ENCODE measurements around the gene MTHFD1L.
"Not testable (repeated sequence)": the region's sequence is repeated elsewhere in the genome, so short reads cannot be mapped to it uniquely, and the experiment has no call there.

Gene MTHFD1L

DNA sequence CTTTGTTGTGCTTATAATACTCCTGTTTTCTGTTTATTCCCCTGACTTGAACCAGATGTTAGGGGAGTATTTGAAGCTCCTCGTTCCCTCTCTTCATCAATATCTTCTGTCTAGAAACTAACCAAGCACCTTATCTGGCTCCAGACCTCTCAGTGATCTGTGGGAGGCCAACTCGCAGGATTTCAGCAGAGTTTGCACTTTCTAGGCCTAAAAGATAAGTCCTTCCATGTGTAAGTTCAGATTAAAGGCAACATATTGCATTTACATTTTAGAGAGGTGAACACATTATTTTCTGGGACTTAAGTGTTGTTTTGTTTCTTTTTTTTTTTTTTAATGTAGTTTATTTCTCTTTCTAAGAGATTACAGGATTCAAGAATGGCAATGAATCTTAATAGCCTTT lies 234.8 kb downstream of the MTHFD1L start:
- no peak for DNase-seq

DNA sequence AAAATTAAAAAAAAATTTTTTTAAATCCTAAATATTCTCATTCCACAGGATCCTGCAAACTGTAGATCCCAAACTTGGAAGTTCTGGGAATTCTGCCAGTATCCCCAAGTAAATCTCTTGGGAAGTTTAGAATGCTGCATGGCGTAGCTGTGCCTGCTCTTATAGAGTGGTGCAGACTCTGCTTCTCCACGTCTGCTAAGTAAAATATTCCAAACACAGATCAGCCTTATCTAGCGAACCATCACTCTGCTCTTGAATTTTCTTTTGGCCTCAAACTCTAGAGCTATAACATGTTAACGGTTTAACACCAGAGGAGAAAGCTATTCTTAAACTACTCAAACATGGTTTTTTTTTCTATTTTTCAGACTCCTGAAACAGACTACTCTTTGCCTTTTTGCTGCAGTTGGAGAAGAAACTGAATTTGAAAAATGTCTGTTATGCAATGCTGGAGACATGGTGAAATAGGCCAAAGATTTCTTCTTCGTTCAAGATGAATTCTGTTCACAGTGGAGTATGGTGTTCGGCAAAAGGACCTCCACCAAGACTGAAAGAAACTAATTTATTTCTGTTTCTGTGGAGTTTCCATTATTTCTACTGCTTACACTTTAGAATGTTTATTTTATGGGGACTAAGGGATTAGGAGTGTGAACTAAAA lies 235.8 kb downstream of the MTHFD1L start:
- DNase-seq, result no peak

GRCh38 chr6:151101816-151102694 lies 236.6 kb downstream of the MTHFD1L start:
- no peak for DNase-seq

DNA sequence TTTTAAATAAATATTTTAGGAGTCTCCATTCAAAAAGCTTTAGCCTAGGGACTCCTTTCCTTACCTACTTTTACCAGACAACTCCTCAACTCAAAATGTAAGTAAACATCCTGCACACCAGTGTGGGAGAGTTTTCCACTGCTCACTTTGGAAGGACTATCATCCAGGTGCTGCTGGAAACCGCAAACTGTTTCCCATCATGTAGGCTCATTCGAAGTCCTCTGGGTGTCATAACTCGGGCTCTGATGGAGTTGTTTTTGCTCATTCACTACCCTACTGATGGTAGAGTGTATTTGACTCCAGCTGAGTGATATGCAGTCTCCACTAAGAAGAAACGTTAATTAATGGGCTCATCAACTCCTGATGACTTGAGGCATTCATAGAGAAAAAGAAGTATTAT lies 237.8 kb downstream of the MTHFD1L start:
- peak in 1 of 3 experiments; percentile 63 for DNase-seq

DNA sequence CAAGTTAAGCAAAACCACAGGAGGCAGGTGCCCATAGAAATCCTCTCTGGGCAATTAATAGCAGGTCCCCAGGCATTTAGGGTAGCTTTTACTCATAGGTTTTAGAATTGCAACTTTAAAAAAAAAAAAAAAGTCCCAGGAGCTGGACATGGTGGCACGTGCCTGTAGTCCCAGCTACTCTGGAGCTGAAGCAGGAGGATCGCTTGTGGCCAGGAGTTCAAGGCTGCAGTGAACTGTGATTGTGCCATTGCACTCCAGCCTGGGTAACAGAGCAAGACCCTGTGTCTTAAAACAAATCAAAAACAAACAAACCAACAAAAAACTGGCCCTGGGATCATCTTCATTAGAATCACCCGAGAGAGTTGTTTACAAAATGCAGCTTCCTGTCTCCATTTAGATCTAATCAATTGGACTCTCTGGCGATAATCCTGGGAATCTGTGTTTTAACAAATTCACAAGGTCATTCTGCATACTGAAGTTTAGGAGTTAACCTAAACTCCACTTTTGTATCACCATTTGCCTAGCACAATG lies 242.5 kb downstream of the MTHFD1L start:
- no peak for DNase-seq

DNA sequence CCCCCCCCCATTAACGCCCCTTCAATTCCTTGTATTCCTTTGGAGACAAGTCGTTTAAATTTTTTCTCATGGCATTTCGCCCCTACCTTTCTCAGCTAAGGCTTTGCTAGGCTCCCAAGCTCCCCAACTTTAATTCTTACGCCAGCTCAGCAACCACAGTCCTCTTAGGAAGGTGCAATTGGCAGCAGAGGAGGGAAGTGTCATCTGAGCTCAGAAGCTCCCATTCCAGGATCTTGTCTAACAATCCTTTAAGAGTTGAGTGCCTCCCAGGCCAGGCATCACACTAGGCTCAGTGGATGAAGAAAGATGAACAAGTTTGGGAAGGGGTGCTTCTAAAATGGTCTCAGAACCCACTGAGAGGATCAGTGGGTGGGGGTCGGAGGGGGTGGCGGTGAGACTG lies 243.0 kb downstream of the MTHFD1L start:
- DNase-seq, result no peak

- no peak for DNase-seq
Observed at GRCh38 chr6:151109361-151109760, 243.9 kb downstream of the MTHFD1L start.

DNA sequence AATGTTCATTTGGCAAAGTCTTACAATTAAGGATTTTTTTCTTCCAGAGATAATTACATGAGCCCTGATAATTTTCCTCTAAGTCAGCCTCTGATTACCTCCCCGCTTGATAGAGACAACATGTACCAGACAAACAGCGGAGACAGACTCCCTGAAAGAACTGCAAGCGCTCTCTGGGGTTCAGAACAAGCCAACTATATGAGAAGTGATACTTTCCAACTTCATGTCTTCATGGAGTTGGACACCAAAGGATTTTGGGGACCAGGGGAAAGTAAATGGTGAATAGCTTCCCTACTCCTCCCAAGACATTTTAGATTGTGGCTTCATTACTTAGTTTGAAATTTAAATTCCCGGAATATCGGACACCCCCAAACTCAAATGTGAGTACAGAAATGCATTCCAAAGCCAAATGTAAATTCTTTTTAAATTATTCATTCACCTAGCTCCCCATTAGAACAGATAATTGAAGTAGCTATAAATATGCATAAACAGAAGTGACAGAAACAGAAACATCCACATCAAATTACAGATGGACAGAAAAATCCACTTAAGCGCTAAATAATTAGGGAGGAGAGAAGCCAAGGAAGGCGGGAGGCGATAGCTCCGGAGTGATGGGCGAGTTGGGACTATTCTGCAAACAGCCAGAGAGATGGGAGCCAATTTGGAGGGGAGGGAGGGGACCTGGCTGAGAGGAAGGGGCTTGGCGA lies 244.5 kb downstream of the MTHFD1L start:
- no peak for DNase-seq

- no peak for DNase-seq
Observed at GRCh38 chr6:151110576-151110905, 245.0 kb downstream of the MTHFD1L start.

GRCh38 chr6:151111670-151112069 lies 246.2 kb downstream of the MTHFD1L start:
- DNase-seq, result no peak

- DNase-seq, result peak in 1 of 3 experiments; percentile 21
Observed at GRCh38 chr6:151112130-151112529, 246.6 kb downstream of the MTHFD1L start.

- not testable (repeated sequence) for DNase-seq
Observed at GRCh38 chr6:151112884-151113283, 247.4 kb downstream of the MTHFD1L start.

- DNase-seq, result no peak
Observed at GRCh38 chr6:151113641-151114040, 248.1 kb downstream of the MTHFD1L start.

DNA sequence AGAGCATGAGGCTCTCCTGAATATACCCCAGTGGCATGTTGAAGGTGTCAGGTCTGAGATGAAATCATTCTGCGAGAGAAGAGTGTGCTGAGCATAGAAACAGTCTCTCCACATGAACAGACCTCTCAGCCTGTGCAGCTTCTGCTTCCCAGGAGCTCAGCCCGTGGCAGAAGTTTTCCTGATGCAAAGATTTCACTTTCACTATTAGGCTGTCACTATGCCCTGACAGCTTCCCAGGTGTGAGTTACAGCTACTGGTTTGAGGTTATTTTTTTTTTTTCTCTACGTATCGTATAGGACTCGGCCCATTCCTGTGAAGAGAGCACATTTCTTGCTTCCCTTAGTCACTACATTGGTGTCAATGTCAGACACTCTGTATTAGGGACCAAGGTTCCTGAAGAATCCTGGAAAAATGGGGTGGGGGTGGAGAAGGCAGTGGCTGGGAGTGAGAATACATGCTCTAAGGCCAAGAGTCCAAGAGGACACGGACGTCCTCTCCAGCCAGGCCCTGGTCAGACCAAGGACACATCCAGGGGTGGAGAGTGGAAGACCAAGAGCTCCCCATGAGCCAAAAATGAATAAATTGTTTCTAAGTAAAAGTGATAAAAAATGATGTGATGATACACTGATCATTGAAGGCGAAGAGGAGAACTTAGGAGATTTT lies 253.1 kb downstream of the MTHFD1L start:
- DNase-seq, result no peak

GRCh38 chr6:151119823-151120524 lies 254.5 kb downstream of the MTHFD1L start:
- peak in 2 of 3 experiments; percentile 11 to 55 for DNase-seq

- no peak for DNase-seq
Observed at GRCh38 chr6:151121900-151122299, 256.4 kb downstream of the MTHFD1L start.

- DNase-seq, result not testable (repeated sequence)
Observed at GRCh38 chr6:151123641-151124040, 258.1 kb downstream of the MTHFD1L start.

GRCh38 chr6:151125242-151125641 lies 259.7 kb downstream of the MTHFD1L start:
- DNase-seq, result not testable (repeated sequence)

- DNase-seq, result not testable (repeated sequence)
Observed at GRCh38 chr6:151125651-151126416, 260.3 kb downstream of the MTHFD1L start.

GRCh38 chr6:151126417-151126724 lies 260.9 kb downstream of the MTHFD1L start:
- not testable (repeated sequence) for DNase-seq

GRCh38 chr6:151127133-151127798 lies 261.8 kb downstream of the MTHFD1L start:
- not testable (repeated sequence) for DNase-seq
